ENCODE measurements around the gene DNAJB6.

The DNAJB6 gene

DNA sequence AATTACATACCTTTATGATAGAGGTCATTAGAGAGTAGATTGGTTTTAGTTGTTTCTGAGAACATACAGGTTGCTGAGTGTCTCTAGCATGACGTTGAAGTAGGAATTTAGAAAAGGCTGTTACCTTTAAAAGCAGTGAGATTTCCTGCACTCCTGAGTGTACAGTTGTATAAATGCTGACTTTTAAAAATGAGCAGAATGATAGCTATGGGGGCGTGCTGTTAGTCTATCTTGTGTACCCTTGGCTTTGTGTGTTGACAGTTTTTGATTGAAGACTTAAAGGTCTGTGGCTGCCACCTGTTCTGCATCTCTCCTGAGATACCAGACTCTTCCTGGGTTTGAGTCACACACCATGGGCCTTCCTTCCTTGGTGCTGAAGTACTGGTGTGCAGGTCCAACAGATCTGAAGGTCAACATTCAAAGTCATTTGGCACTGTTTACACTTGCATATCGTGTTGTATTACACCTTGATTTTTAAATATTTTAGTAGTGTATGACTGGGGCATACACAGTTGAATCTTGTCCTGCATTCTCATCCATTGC, 23.8 kb downstream of the DNAJB6 start:
- no peaks in the 10 kb centered on the region for H3K9me3 ChIP-seq (ENCODE audit: insufficient read depth, low read length, severe bottlenecking)
- H3K27ac ChIP-seq (ENCODE audit: low read length), result no peak overlapping the region
- no peak overlapping the region for H3K4me3 ChIP-seq (ENCODE audit: low read depth in 1 of 2, low read length in 2 of 2)
- no peak for ATAC-seq (ENCODE audit: insufficient read depth, low read depth)
- H4K20me1 ChIP-seq (ENCODE audit: insufficient read depth, low read length), result peaks cover 96% of the 10 kb centered on the region
- no peak overlapping the region for H3K4me2 ChIP-seq (ENCODE audit: insufficient read depth, low read length)
- peaks cover 100% of the 10 kb centered on the region for H3K79me2 ChIP-seq (ENCODE audit: insufficient read depth, low read length)
- H3K9ac ChIP-seq (ENCODE audit: low read depth, low read length), result no peak overlapping the region
- peaks cover 93% of the 10 kb centered on the region for H3K36me3 ChIP-seq (ENCODE audit: insufficient read depth, low read length)
- no peaks in the 10 kb centered on the region for H3K4me1 ChIP-seq (ENCODE audit: insufficient read depth, low read length)
- TF ChIP-seq, protein P1, sequence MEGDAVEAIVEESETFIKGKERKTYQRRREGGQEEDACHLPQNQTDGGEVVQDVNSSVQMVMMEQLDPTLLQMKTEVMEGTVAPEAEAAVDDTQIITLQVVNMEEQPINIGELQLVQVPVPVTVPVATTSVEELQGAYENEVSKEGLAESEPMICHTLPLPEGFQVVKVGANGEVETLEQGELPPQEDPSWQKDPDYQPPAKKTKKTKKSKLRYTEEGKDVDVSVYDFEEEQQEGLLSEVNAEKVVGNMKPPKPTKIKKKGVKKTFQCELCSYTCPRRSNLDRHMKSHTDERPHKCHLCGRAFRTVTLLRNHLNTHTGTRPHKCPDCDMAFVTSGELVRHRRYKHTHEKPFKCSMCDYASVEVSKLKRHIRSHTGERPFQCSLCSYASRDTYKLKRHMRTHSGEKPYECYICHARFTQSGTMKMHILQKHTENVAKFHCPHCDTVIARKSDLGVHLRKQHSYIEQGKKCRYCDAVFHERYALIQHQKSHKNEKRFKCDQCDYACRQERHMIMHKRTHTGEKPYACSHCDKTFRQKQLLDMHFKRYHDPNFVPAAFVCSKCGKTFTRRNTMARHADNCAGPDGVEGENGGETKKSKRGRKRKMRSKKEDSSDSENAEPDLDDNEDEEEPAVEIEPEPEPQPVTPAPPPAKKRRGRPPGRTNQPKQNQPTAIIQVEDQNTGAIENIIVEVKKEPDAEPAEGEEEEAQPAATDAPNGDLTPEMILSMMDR (IDR thresholded peaks at IDR 0.05; ENCODE audit: borderline replicate concordance, extremely low read depth, low read length, poor library complexity, severe bottlenecking), result no peak
- TF ChIP-seq EZH2 (IDR thresholded peaks at IDR 0.05; ENCODE audit: borderline replicate concordance, low read depth, low read length, severe bottlenecking), result no peak
- H3K27me3 ChIP-seq (ENCODE audit: insufficient read depth, low read length, poor library complexity), result no peaks in the 10 kb centered on the region
- DNase-seq, result no peak
- no peak overlapping the region for H2AFZ ChIP-seq (ENCODE audit: low read depth, low read length)

DNA sequence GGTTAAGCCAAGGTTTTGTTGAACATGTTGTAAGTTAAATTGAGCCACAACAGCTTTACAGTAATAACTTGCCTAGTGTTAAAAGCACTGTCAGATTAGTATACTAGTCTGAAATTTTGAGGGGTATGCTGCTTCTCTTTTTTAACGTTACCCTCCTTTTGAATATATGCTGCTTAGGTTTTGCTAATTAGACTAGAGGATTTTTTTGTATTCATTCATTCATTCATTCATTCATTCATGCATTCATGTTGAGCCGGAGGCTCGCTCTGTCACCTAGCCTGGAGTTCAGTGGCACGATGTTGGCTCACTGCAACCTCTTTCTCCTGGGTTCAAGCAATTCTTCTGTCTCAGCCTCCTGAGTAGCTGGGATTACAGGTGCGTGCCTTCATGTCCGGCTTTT, 24.7 kb downstream of the DNAJB6 start:
- no peak for DNase-seq
- H3K27me3 ChIP-seq (ENCODE audit: insufficient read depth, low read length, poor library complexity), result no peaks in the 10 kb centered on the region
- H3K79me2 ChIP-seq (ENCODE audit: insufficient read depth, low read length), result peaks cover 100% of the 10 kb centered on the region
- TF ChIP-seq, protein P1 (IDR thresholded peaks at IDR 0.05; ENCODE audit: borderline replicate concordance, extremely low read depth, low read length, poor library complexity, severe bottlenecking), result no peak
- no peak for TF ChIP-seq EZH2 (IDR thresholded peaks at IDR 0.05; ENCODE audit: borderline replicate concordance, low read depth, low read length, severe bottlenecking)
- H3K9me3 ChIP-seq (ENCODE audit: insufficient read depth, low read length, severe bottlenecking), result no peaks in the 10 kb centered on the region
- H3K4me3 ChIP-seq (ENCODE audit: low read depth in 1 of 2, low read length in 2 of 2), result no peak overlapping the region
- H3K27ac ChIP-seq (ENCODE audit: low read length), result no peak overlapping the region
- no peak overlapping the region for H2AFZ ChIP-seq (ENCODE audit: low read depth, low read length)
- no peak overlapping the region for H3K4me2 ChIP-seq (ENCODE audit: insufficient read depth, low read length)
- no peak for ATAC-seq (ENCODE audit: insufficient read depth, low read depth)
- H3K36me3 ChIP-seq (ENCODE audit: insufficient read depth, low read length), result peaks cover 95% of the 10 kb centered on the region
- H4K20me1 ChIP-seq (ENCODE audit: insufficient read depth, low read length), result peaks cover 96% of the 10 kb centered on the region
- no peak overlapping the region for H3K9ac ChIP-seq (ENCODE audit: low read depth, low read length)
- no peaks in the 10 kb centered on the region for H3K4me1 ChIP-seq (ENCODE audit: insufficient read depth, low read length)

DNA sequence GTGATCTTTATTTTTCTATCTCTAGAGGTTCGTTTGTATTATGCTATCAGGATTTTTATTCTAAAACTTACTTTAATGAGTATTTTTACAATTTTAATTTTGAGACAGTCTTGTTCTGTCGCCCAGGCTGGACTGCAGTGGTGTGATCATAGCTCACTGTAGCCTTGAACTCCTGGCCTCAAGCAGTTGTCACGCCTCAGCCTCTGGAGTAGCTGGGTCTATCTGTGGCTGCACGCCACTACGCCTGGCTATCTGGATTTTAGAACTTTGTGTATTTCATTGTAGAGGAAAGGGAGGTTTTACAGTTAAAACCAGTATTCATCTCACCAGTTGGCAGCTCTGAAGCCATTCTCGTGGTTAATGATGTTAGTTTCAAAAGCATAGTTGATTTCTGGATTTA, 25.9 kb downstream of the DNAJB6 start:
- H3K79me2 ChIP-seq (ENCODE audit: insufficient read depth, low read length), result peaks cover 100% of the 10 kb centered on the region
- H3K9ac ChIP-seq (ENCODE audit: low read depth, low read length), result no peak overlapping the region
- no peak overlapping the region for H3K4me2 ChIP-seq (ENCODE audit: insufficient read depth, low read length)
- H2AFZ ChIP-seq (ENCODE audit: low read depth, low read length), result no peak overlapping the region
- no peaks in the 10 kb centered on the region for H3K4me1 ChIP-seq (ENCODE audit: insufficient read depth, low read length)
- TF ChIP-seq EZH2 (IDR thresholded peaks at IDR 0.05; ENCODE audit: borderline replicate concordance, low read depth, low read length, severe bottlenecking), result no peak
- TF ChIP-seq, protein P1 (IDR thresholded peaks at IDR 0.05; ENCODE audit: borderline replicate concordance, extremely low read depth, low read length, poor library complexity, severe bottlenecking), result no peak
- no peaks in the 10 kb centered on the region for H3K9me3 ChIP-seq (ENCODE audit: insufficient read depth, low read length, severe bottlenecking)
- no peaks in the 10 kb centered on the region for H3K27me3 ChIP-seq (ENCODE audit: insufficient read depth, low read length, poor library complexity)
- H3K27ac ChIP-seq (ENCODE audit: low read length), result no peak overlapping the region
- H3K36me3 ChIP-seq (ENCODE audit: insufficient read depth, low read length), result peaks cover 100% of the 10 kb centered on the region
- no peak for DNase-seq
- H3K4me3 ChIP-seq (ENCODE audit: low read depth in 1 of 2, low read length in 2 of 2), result no peak overlapping the region
- ATAC-seq (ENCODE audit: insufficient read depth, low read depth), result no peak
- peaks cover 93% of the 10 kb centered on the region for H4K20me1 ChIP-seq (ENCODE audit: insufficient read depth, low read length)

DNA sequence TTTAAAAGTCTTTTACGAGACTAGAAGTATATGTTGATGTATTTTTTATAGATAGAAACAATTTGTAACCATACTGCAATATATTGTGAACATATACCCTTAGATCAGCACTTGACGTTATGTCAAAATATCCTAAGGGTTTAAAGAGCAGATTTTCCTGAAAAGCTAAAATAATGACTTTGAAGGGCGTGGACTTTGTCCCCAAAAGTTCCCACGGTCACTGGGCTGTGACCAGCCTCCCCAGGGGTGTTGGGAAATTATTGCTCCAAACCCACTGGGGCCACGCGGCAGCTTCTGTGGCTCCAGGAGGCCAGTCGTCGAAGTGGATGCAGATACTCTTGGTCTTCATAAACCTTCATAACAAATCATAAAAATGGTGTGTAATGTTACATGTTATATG, 29.9 kb downstream of the DNAJB6 start:
- Histone ChIP-seq H3K9ac (ENCODE audit: low read depth, low read length) (no peak overlapping the region), H3K27me3 (ENCODE audit: insufficient read depth, low read length, poor library complexity) (no peaks in the 10 kb centered on the region), H3K4me1 (ENCODE audit: insufficient read depth, low read length) (no peaks in the 10 kb centered on the region), H3K27ac (ENCODE audit: low read length) (no peak overlapping the region), H3K4me2 (ENCODE audit: insufficient read depth, low read length) (no peak overlapping the region), H3K79me2 (ENCODE audit: insufficient read depth, low read length) (peaks cover 98% of the 10 kb centered on the region), H3K9me3 (ENCODE audit: insufficient read depth, low read length, severe bottlenecking) (no peaks in the 10 kb centered on the region), H3K36me3 (ENCODE audit: insufficient read depth, low read length) (peaks cover 94% of the 10 kb centered on the region), H3K4me3 (ENCODE audit: low read depth in 1 of 2, low read length in 2 of 2) (no peak overlapping the region), H2AFZ (ENCODE audit: low read depth, low read length) (no peak overlapping the region), H4K20me1 (ENCODE audit: insufficient read depth, low read length) (peaks cover 81% of the 10 kb centered on the region)
- DNase-seq, result no peak
- TF ChIP-seq EZH2 (IDR thresholded peaks at IDR 0.05; ENCODE audit: borderline replicate concordance, low read depth, low read length, severe bottlenecking), result no peak
- TF ChIP-seq, protein P1 (IDR thresholded peaks at IDR 0.05; ENCODE audit: borderline replicate concordance, extremely low read depth, low read length, poor library complexity, severe bottlenecking), result no peak
- ATAC-seq (ENCODE audit: insufficient read depth, low read depth), result no peak
